Body of pancreas (tissue), 4 donors: ENCODE measurements around the gene TMEM117. TPM values are rescaled to one million over a fixed set of nuclear protein-coding genes. Genes with fewer than 3 reads are reported as not detected.

ENCODE experiments used
- ATAC-seq: fragments of 150-250 bp; one replicate; pipeline ENCODE4 v1.9.1; 2016
- DNase-seq, 4 donors: peaks; one replicate each; pipeline ENCODE4 v3.0.0-alpha.2; 2019
- H3K27ac ChIP-seq, 4 donors: fragments of 200-600 bp; sonication (generic); 1 replicate in 3 of 4; 2 replicates in 1 of 4; pipeline versions ENCODE4 v1.5.1 to v1.6.1; 2016 to 2019; ENCODE audit warnings: mild to moderate bottlenecking in 1 of 4, mixed read lengths in 1 of 4, moderate library complexity in 1 of 4
- H3K27me3 ChIP-seq, 2 donors: fragments of 200-600 bp; sonication (generic); one replicate each; pipeline ENCODE4 v1.6.0; 2016; ENCODE audit warnings: mild to moderate bottlenecking in 1 of 2
- H3K36me3 ChIP-seq, 2 donors: fragments of 200-600 bp; sonication (generic); replicated peaks in 1 of 2; 2 replicates each; pipeline ENCODE4 v1.5.1; 2016; ENCODE audit warnings: low read depth in 2 of 2; ENCODE audit not compliant: insufficient read depth in 1 of 2
- H3K4me1 ChIP-seq: fragments of 200-600 bp; sonication (generic); one replicate; pipeline ENCODE4 v1.6.0; 2016
- H3K4me3 ChIP-seq, 2 donors: fragments of 200-600 bp; sonication (generic); 1 replicate in 1 of 2; 2 replicates in 1 of 2; pipeline ENCODE4 v1.5.1; 2016 to 2019
- H3K9me3 ChIP-seq, 3 donors: fragments of 200-600 bp; sonication (generic); 1 replicate in 2 of 3; 2 replicates in 1 of 3; pipeline ENCODE4 v1.5.1; 2016
- POLR2A ChIP-seq, 3 donors: fragments of 450-650 bp; IDR thresholded peaks; one replicate each; pipeline ENCODE4 v1.6.1; 2016; ENCODE audit warnings: antibody characterized with exemption in 3 of 3, mild to moderate bottlenecking in 2 of 3
- WGBS, 2 donors: methylation state at CpG; one replicate each; pipeline ENCODE4 v1.1.5; 2017; 5-methylcytosine and 5-hydroxymethylcytosine counted together
- intact Hi-C: fragments of 100-400 bp; cut with DNase I; formaldehyde crosslinking; loops from one replicate; pipeline ENCODE4 v1.15.1; 2023
- total RNA-seq, 2 donors: library from RNA; depleted of rRNA; stranded (reverse); fragments of >200 nt; gene quantifications; one replicate each; pipeline ENCODE4 v1.1.0, GENCODE V29; 2016
- TF ChIP-seq, protein P1 (sequence below), 7 experiments: fragments of 450-650 bp in 4 of 7; fragments of 200-600 bp in 3 of 7; sonication (generic) in 3 of 7; IDR thresholded peaks; one replicate each; pipeline ENCODE4 v1.5.1; 2016 to 2019; ENCODE audit warnings: antibody characterized with exemption in 7 of 7

Gene TMEM117
- total RNA-seq, 2 donors from 2014 or later = 19.2 to 23.4 TPM

- ATAC-seq = no peak
- H3K4me1 ChIP-seq = no peaks in the 10 kb centered on the region
- no peaks in the 10 kb centered on the region for H3K9me3 ChIP-seq
- H3K4me3 ChIP-seq = no peak overlapping the region
- TF ChIP-seq, protein P1, sequence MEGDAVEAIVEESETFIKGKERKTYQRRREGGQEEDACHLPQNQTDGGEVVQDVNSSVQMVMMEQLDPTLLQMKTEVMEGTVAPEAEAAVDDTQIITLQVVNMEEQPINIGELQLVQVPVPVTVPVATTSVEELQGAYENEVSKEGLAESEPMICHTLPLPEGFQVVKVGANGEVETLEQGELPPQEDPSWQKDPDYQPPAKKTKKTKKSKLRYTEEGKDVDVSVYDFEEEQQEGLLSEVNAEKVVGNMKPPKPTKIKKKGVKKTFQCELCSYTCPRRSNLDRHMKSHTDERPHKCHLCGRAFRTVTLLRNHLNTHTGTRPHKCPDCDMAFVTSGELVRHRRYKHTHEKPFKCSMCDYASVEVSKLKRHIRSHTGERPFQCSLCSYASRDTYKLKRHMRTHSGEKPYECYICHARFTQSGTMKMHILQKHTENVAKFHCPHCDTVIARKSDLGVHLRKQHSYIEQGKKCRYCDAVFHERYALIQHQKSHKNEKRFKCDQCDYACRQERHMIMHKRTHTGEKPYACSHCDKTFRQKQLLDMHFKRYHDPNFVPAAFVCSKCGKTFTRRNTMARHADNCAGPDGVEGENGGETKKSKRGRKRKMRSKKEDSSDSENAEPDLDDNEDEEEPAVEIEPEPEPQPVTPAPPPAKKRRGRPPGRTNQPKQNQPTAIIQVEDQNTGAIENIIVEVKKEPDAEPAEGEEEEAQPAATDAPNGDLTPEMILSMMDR (IDR thresholded peaks at IDR 0.05) = no peak
- no peak for TF ChIP-seq POLR2A (IDR thresholded peaks at IDR 0.05)
- WGBS, 2 donors = 0% methylated on average over 1 of the region's 1 CpG
- no peaks in the 10 kb centered on the region for H3K36me3 ChIP-seq
- intact Hi-C loops = no loop called here
- DNase-seq = no peak
- no peak overlapping the region for H3K27ac ChIP-seq
- H3K27me3 ChIP-seq = no peaks in the 10 kb centered on the region
These were observed 77.0 kb downstream of the TMEM117 start for GRCh38 chr12:43912859-43913258.

DNA sequence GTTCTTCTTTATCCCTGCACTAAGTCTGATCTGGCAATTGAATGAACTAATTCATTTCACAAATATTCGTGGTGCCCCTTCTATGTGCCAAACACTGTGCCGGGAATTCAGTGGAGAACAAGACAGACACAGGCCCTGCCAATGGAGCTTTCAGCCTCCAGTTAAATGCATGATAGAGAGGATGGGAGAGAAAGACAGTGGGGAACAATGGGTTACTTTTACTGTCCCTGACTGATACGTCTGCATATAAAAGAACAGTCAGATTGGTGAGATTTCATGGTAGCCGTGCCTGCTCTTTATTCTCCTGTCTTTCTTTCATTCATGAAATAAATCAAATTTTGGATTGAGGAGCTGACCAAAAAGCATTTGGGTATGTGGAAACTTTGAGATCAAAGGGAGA lies 78.5 kb downstream of the TMEM117 start:
- TF ChIP-seq, protein P1 (IDR thresholded peaks at IDR 0.05) = no peak
- no peak for TF ChIP-seq POLR2A (IDR thresholded peaks at IDR 0.05)
- intact Hi-C loops = no loop called here
- ATAC-seq (no peak), DNase-seq (no peak)
- H3K4me1 ChIP-seq = no peaks in the 10 kb centered on the region
- H3K36me3 ChIP-seq = no peaks in the 10 kb centered on the region
- no peak overlapping the region for H3K4me3 ChIP-seq
- WGBS, 2 donors = 61 to 68% methylated on average over 4 of the region's 4 CpGs
- H3K27me3 ChIP-seq = no peaks in the 10 kb centered on the region
- H3K9me3 ChIP-seq = no peaks in the 10 kb centered on the region
- no peak overlapping the region for H3K27ac ChIP-seq

- Histone ChIP-seq H3K9me3 (no peaks in the 10 kb centered on the region), H3K4me3 (no peak overlapping the region), H3K4me1 (no peaks in the 10 kb centered on the region), H3K36me3 (no peaks in the 10 kb centered on the region), H3K27me3 (no peaks in the 10 kb centered on the region), H3K27ac (no peak overlapping the region)
- TF ChIP-seq, protein P1 (IDR thresholded peaks at IDR 0.05) = no peak
- TF ChIP-seq POLR2A (IDR thresholded peaks at IDR 0.05) = no peak
- intact Hi-C loops = no loop called here
- 66% methylated on average over 3 of the region's 3 CpGs for WGBS, 2 donors
- DNase-seq (no peak), ATAC-seq (no peak)
These were observed 79.1 kb downstream of the TMEM117 start for GRCh38 chr12:43914923-43915468.

GRCh38 chr12:43917896-43918295 lies 82.0 kb downstream of the TMEM117 start:
- H3K27ac ChIP-seq = no peak overlapping the region
- no peaks in the 10 kb centered on the region for H3K36me3 ChIP-seq
- TF ChIP-seq, protein P1 (IDR thresholded peaks at IDR 0.05) = no peak
- no peak for TF ChIP-seq POLR2A (IDR thresholded peaks at IDR 0.05)
- WGBS, 2 donors = 54 to 57% methylated on average over 2 of the region's 2 CpGs
- intact Hi-C loops = no loop called here
- H3K9me3 ChIP-seq = no peaks in the 10 kb centered on the region
- no peak overlapping the region for H3K4me3 ChIP-seq
- H3K27me3 ChIP-seq = no peaks in the 10 kb centered on the region
- no peaks in the 10 kb centered on the region for H3K4me1 ChIP-seq
- DNase-seq = no peak
- no peak for ATAC-seq

DNA sequence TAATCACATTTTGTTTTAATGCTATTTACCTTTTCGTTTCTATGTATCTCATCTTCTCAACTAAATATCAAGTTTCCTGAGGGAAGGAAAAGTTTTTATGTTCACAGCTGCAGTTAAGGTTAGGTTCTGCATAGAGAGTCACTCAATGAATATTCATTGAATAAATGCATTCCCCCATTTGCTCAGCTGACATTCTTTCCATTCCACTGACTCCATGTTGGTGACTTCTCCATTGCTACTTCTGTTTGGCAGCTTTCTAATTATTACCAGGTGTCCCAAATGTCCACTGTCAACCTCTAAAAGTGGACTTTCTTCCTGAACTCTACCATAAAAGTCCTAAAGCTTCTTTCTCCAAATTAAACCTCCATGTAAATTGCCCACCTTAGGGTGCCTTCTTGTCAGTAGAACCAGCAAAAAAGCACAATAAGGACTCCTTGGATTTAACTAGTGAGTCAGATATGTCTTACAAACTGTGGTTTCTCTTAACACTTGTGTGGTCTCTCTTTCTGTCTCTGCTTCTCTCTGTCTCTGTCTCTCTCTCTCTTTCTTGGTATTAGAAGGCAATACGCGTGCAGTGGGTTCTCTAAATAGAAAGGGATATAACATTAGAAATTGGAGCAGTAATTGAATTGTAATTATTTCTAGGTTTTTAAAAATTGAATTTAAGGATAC lies 85.9 kb downstream of the TMEM117 start:
- Histone ChIP-seq H3K4me1 (no peaks in the 10 kb centered on the region), H3K9me3 (no peaks in the 10 kb centered on the region), H3K36me3 (no peaks in the 10 kb centered on the region), H3K4me3 (no peak overlapping the region), H3K27me3 (no peaks in the 10 kb centered on the region), H3K27ac (no peak overlapping the region)
- ATAC-seq = no peak
- DNase-seq = no peak
- TF ChIP-seq, protein P1 (IDR thresholded peaks at IDR 0.05) = no peak
- no peak for TF ChIP-seq POLR2A (IDR thresholded peaks at IDR 0.05)
- intact Hi-C loops = no loop called here
- WGBS, 2 donors = 89% methylated on average over 3 of the region's 3 CpGs
